HL-60 (cell line): ENCODE results near the gene GRID1.

Experiments used
- DNase-seq, 2 experiments: peaks; one replicate each; pipeline ENCODE4 v3.0.0-alpha.2; 2010 to 2020; ENCODE audit warnings: low read depth in 1 of 2, low spot score in 1 of 2
- H3K27ac ChIP-seq: fragments of 250-450 bp; sonication (Bioruptor Pico); replicated peaks from 2 replicates; pipeline ENCODE4 v1.5.1; 2020; ENCODE audit warnings: mild to moderate bottlenecking, moderate library complexity
- H3K27me3 ChIP-seq: fragments of 250-450 bp; sonication (Bioruptor Pico); 2 replicates; pipeline ENCODE4 v1.5.1; 2021; ENCODE audit warnings: mild to moderate bottlenecking, moderate library complexity; ENCODE audit not compliant: insufficient read depth, poor library complexity, severe bottlenecking
- H3K4me3 ChIP-seq: replicated peaks from 2 replicates; pipeline ENCODE4 v1.5.1; 2011; ENCODE audit warnings: mild to moderate bottlenecking, control low read depth, low read length; ENCODE audit not compliant: insufficient read depth
- CTCF ChIP-seq: IDR thresholded peaks from one replicate; pipeline ENCODE4 v1.5.1; 2011; ENCODE audit warnings: low read length, control low read depth, inconsistent platforms; ENCODE audit not compliant: insufficient read depth
- GABPA ChIP-seq: IDR thresholded peaks from 2 replicates; pipeline ENCODE4 v1.6.1; 2012; ENCODE audit warnings: low read depth
- POLR2AphosphoS5 ChIP-seq: IDR thresholded peaks from 2 replicates; pipeline ENCODE4 v1.6.1; 2012; ENCODE audit warnings: low read depth
- SPI1 ChIP-seq: IDR thresholded peaks from 2 replicates; pipeline ENCODE4 v1.6.1; 2012; ENCODE audit warnings: low read depth, mild to moderate bottlenecking, borderline replicate concordance
- TF ChIP-seq, protein P1 (sequence below): IDR thresholded peaks from 2 replicates; pipeline ENCODE4 v1.6.1; 2012; ENCODE audit warnings: low read depth; ENCODE audit not compliant: insufficient replicate concordance

The GRID1 gene

GRCh38 chr10:86362586-86363183 lies 3.9 kb downstream of the GRID1 start:
- no peak for DNase-seq
- no peak overlapping the region for H3K4me3 ChIP-seq
- H3K27ac ChIP-seq: no peak overlapping the region
- TF ChIP-seq CTCF: no peak
- peaks cover 40% of the 10 kb centered on the region for H3K27me3 ChIP-seq

DNA sequence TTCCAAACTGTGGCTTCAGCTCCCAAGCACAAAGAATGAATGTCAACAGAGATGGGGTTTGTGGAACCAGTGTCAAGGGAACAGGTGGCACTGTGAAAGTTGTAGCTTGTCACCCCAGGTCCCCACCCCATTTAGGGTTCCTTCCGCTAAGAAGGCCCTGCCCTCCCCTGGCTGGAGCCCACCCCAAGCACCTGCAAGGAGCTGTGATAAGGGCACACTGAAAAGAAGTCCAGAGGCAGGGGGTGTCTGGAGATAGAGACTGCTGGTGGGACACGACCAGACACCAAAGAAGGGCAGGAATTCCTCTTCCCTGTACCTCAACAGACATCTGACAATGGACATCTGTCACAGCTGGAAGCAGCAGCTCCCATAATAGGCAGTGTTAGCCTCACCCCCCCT lies 4.5 kb downstream of the GRID1 start:
- TF ChIP-seq CTCF: no peak
- TF ChIP-seq, protein P1, sequence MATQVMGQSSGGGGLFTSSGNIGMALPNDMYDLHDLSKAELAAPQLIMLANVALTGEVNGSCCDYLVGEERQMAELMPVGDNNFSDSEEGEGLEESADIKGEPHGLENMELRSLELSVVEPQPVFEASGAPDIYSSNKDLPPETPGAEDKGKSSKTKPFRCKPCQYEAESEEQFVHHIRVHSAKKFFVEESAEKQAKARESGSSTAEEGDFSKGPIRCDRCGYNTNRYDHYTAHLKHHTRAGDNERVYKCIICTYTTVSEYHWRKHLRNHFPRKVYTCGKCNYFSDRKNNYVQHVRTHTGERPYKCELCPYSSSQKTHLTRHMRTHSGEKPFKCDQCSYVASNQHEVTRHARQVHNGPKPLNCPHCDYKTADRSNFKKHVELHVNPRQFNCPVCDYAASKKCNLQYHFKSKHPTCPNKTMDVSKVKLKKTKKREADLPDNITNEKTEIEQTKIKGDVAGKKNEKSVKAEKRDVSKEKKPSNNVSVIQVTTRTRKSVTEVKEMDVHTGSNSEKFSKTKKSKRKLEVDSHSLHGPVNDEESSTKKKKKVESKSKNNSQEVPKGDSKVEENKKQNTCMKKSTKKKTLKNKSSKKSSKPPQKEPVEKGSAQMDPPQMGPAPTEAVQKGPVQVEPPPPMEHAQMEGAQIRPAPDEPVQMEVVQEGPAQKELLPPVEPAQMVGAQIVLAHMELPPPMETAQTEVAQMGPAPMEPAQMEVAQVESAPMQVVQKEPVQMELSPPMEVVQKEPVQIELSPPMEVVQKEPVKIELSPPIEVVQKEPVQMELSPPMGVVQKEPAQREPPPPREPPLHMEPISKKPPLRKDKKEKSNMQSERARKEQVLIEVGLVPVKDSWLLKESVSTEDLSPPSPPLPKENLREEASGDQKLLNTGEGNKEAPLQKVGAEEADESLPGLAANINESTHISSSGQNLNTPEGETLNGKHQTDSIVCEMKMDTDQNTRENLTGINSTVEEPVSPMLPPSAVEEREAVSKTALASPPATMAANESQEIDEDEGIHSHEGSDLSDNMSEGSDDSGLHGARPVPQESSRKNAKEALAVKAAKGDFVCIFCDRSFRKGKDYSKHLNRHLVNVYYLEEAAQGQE: no peak
- no peak for TF ChIP-seq POLR2AphosphoS5
- TF ChIP-seq GABPA: no peak
- no peak for TF ChIP-seq SPI1
- Histone ChIP-seq H3K4me3 (no peak overlapping the region), H3K27me3 (peaks cover 34% of the 10 kb centered on the region), H3K27ac (no peak overlapping the region)
- no peak for DNase-seq

DNA sequence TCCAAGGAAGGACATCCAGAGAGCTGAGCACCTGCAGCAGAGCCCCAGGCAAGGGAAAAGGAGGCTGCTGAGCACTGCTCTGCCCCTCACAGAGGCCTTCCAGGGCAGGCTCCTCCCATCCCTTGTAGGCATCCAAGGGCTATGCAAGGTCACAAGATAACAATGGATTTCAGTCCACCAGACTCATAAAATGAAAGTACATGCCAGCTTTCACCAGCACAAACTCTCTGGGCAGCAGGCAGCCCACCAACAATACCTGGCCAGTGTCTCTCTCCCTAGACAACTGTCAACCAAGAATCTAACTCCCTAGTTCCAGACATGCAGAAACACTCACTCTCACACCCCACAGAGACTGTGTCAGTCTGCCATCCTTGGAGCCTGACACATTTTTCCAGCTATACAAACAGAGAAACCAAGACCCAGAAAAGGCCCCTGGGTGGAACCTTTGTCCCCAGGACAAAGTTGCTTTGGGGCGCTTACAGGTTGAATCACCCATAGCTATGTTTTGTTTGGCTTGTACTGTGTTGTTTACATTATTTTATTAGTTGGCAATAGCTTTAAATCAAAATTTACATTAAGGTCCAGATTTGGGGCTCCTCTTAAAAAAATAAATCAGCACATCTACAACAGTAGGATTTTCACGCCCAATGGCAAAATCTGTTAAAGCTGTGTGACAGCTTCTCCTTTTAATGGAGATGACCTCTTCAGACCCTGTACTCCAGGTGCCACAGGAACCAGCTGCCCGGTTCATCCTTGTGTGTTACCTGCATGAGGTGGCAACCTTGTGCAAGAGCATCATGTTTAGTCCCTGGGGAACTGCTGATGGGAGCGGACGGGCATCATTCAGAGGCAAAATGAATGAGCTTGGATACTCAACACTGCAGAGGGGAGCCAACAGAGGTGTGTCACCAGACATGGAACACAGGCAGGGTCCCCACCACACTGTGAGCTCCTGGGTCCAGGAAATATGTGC lies 5.2 kb downstream of the GRID1 start:
- Histone ChIP-seq H3K27me3 (peaks cover 31% of the 10 kb centered on the region), H3K27ac (no peak overlapping the region), H3K4me3 (no peak overlapping the region)
- TF ChIP-seq, protein P1: no peak
- TF ChIP-seq CTCF: no peak
- TF ChIP-seq POLR2AphosphoS5: no peak
- no peak for TF ChIP-seq SPI1
- TF ChIP-seq GABPA: no peak
- no peak for DNase-seq
